ENCODE results near the gene ABLIM3.

ABLIM3 gene

DNA sequence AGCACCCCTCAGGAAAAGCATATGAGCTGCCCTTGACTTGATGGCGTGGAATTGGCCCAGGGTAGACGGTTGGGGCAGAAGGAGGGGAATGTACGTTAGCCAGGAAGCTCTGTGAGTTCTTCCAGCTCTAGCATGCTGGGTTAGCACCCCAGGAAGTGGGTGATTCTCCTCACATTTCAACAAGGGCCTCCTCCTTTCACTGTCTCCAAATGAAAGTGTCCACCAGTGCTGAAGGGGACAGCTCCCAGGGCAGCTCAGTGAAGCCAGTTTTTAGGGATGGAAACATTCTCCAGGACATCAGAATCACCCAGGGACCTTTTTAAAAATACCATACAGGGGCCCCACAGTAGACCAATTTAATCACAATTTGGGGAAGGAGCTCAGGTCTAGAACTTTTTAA, 113.2 kb downstream of the ABLIM3 start:
- no peak overlapping the region for H3K9ac ChIP-seq
- H3K4me1 ChIP-seq, result no peaks in the 10 kb centered on the region
- TF ChIP-seq Cebpa-rat (IDR thresholded peaks at IDR 0.05), result no peak
- H3K4me2 ChIP-seq, result no peak overlapping the region
- no peak overlapping the region for H3K27ac ChIP-seq
- no peaks in the 10 kb centered on the region for H3K27me3 ChIP-seq
- H3K4me3 ChIP-seq, result no peak overlapping the region
- H3K9me3 ChIP-seq, result no peaks in the 10 kb centered on the region
- no peaks in the 10 kb centered on the region for H3K36me3 ChIP-seq
- H4K20me1 ChIP-seq, result no peaks in the 10 kb centered on the region

- H3K36me3 ChIP-seq, result no peaks in the 10 kb centered on the region
- no peak for TF ChIP-seq Cebpa-rat (IDR thresholded peaks at IDR 0.05)
- no peak overlapping the region for H3K4me2 ChIP-seq
- no peaks in the 10 kb centered on the region for H3K4me1 ChIP-seq
- H3K9me3 ChIP-seq, result no peaks in the 10 kb centered on the region
- H3K27ac ChIP-seq, result no peak overlapping the region
- no peaks in the 10 kb centered on the region for H3K27me3 ChIP-seq
- H3K9ac ChIP-seq, result no peak overlapping the region
- H4K20me1 ChIP-seq, result no peaks in the 10 kb centered on the region
- H3K4me3 ChIP-seq, result no peak overlapping the region
Measured at GRCh38 chr5:149256451-149256850, 115.2 kb downstream of the ABLIM3 start.

- no peaks in the 10 kb centered on the region for H3K9me3 ChIP-seq
- H3K4me1 ChIP-seq, result no peaks in the 10 kb centered on the region
- H3K27me3 ChIP-seq, result no peaks in the 10 kb centered on the region
- TF ChIP-seq Cebpa-rat (IDR thresholded peaks at IDR 0.05), result no peak
- H3K4me2 ChIP-seq, result no peak overlapping the region
- H3K27ac ChIP-seq, result no peak overlapping the region
- no peak overlapping the region for H3K9ac ChIP-seq
- no peak overlapping the region for H3K4me3 ChIP-seq
- no peaks in the 10 kb centered on the region for H3K36me3 ChIP-seq
- no peaks in the 10 kb centered on the region for H4K20me1 ChIP-seq
Measured at GRCh38 chr5:149257131-149257530, 115.8 kb downstream of the ABLIM3 start.

GRCh38 chr5:149257889-149258705, 116.8 kb downstream of the ABLIM3 start:
- Histone ChIP-seq H3K36me3 (no peaks in the 10 kb centered on the region), H4K20me1 (no peaks in the 10 kb centered on the region), H3K27ac (no peak overlapping the region), H3K27me3 (no peaks in the 10 kb centered on the region), H3K4me2 (no peak overlapping the region), H3K4me3 (no peak overlapping the region), H3K9me3 (no peaks in the 10 kb centered on the region), H3K9ac (no peak overlapping the region), H3K4me1 (no peaks in the 10 kb centered on the region)
- TF ChIP-seq Cebpa-rat (IDR thresholded peaks at IDR 0.05), result no peak

GRCh38 chr5:149260761-149261160, 119.5 kb downstream of the ABLIM3 start:
- no peak overlapping the region for H3K27ac ChIP-seq
- H3K4me3 ChIP-seq, result no peak overlapping the region
- TF ChIP-seq Cebpa-rat (IDR thresholded peaks at IDR 0.05), result no peak
- peaks cover 21% of the 10 kb centered on the region for H3K4me1 ChIP-seq
- H3K9me3 ChIP-seq, result no peaks in the 10 kb centered on the region
- H3K36me3 ChIP-seq, result no peaks in the 10 kb centered on the region
- H3K9ac ChIP-seq, result no peak overlapping the region
- no peaks in the 10 kb centered on the region for H3K27me3 ChIP-seq
- no peak overlapping the region for H3K4me2 ChIP-seq
- no peaks in the 10 kb centered on the region for H4K20me1 ChIP-seq

GRCh38 chr5:149261246-149261645, 120.0 kb downstream of the ABLIM3 start:
- Histone ChIP-seq H3K27ac (no peak overlapping the region), H3K9ac (no peak overlapping the region), H3K4me2 (no peak overlapping the region), H3K4me3 (no peak overlapping the region), H3K36me3 (no peaks in the 10 kb centered on the region), H3K27me3 (no peaks in the 10 kb centered on the region), H3K9me3 (no peaks in the 10 kb centered on the region), H4K20me1 (no peaks in the 10 kb centered on the region), H3K4me1 (peaks cover 22% of the 10 kb centered on the region)
- TF ChIP-seq Cebpa-rat (IDR thresholded peaks at IDR 0.05), result no peak

- no peak for TF ChIP-seq Cebpa-rat (IDR thresholded peaks at IDR 0.05)
- Histone ChIP-seq H3K9ac (no peak overlapping the region), H4K20me1 (no peaks in the 10 kb centered on the region), H3K4me1 (peaks cover 22% of the 10 kb centered on the region), H3K4me3 (no peak overlapping the region), H3K9me3 (no peaks in the 10 kb centered on the region), H3K27me3 (no peaks in the 10 kb centered on the region), H3K27ac (no peak overlapping the region), H3K36me3 (no peaks in the 10 kb centered on the region), H3K4me2 (no peak overlapping the region)
Measured at GRCh38 chr5:149262315-149262714, 121.0 kb downstream of the ABLIM3 start.

GRCh38 chr5:149264439-149265067, 123.3 kb downstream of the ABLIM3 start:
- no peak overlapping the region for H3K4me3 ChIP-seq
- H3K4me1 ChIP-seq, result peaks cover 22% of the 10 kb centered on the region
- no peaks in the 10 kb centered on the region for H3K36me3 ChIP-seq
- H3K9me3 ChIP-seq, result peaks cover 7% of the 10 kb centered on the region; the same call in 1 of the 2 replicates
- no peak overlapping the region for H3K27ac ChIP-seq
- H3K27me3 ChIP-seq, result no peaks in the 10 kb centered on the region
- TF ChIP-seq Cebpa-rat (IDR thresholded peaks at IDR 0.05), result no peak
- H3K4me2 ChIP-seq, result peak overlapping the region; percentile 58
- H4K20me1 ChIP-seq, result no peaks in the 10 kb centered on the region
- H3K9ac ChIP-seq, result no peak overlapping the region

DNA sequence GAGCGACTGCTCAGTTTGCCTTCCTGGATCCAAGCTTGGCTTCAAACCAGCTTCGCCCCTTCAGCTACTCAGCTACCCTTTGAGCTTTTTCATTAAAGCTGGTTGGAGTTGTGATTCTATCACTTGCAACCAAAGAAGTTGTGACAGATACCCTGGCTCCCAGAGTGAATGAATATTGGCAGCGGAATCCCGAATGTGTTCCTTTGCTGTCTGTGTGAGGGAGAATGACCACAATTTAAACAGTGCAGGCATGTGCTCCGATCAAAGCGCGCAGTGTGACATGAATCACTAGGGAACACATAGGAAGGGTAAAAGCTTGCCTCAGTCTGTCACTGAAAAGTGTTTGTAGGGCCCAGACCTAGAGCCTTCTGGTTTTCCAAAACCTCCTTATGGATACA, 123.8 kb downstream of the ABLIM3 start:
- Histone ChIP-seq H3K4me1 (peaks cover 22% of the 10 kb centered on the region), H3K36me3 (no peaks in the 10 kb centered on the region), H3K9ac (no peak overlapping the region), H3K9me3 (peaks cover 7% of the 10 kb centered on the region; the same call in 1 of the 2 replicates), H3K4me3 (no peak overlapping the region), H3K27ac (no peak overlapping the region), H3K27me3 (peaks cover under 1% of the 10 kb centered on the region; the same call in 1 of the 2 replicates), H4K20me1 (no peaks in the 10 kb centered on the region), H3K4me2 (peak overlapping the region; percentile 58)
- no peak for TF ChIP-seq Cebpa-rat (IDR thresholded peaks at IDR 0.05)

GRCh38 chr5:149265597-149265996, 124.3 kb downstream of the ABLIM3 start:
- Histone ChIP-seq H3K4me1 (peaks cover 22% of the 10 kb centered on the region), H3K4me2 (0 out of 2 replicates have a peak overlapping the region, but pooled peaks have one; percentile 58), H3K36me3 (no peaks in the 10 kb centered on the region), H4K20me1 (no peaks in the 10 kb centered on the region), H3K9ac (no peak overlapping the region), H3K4me3 (no peak overlapping the region), H3K27ac (no peak overlapping the region), H3K27me3 (peaks cover 5% of the 10 kb centered on the region), H3K9me3 (peaks cover 7% of the 10 kb centered on the region; the same call in 1 of the 2 replicates)
- no peak for TF ChIP-seq Cebpa-rat (IDR thresholded peaks at IDR 0.05)

All from BLaER1 (cell line).